Activated naive CD8-positive, alpha-beta T cell (primary cell): ENCODE data around the gene SCD5.

Experiments used
- H3K27ac Mint-ChIP-seq: one replicate; pipeline ENCODE4 v1.8.0; 2021; ENCODE audit warnings: mixed read lengths
- H3K27me3 Mint-ChIP-seq: one replicate; pipeline ENCODE4 v1.8.0; 2021; ENCODE audit warnings: mixed read lengths
- H3K36me3 Mint-ChIP-seq: one replicate; pipeline ENCODE4 v1.8.0; 2021; ENCODE audit warnings: mixed read lengths
- H3K4me1 Mint-ChIP-seq: one replicate; pipeline ENCODE4 v1.8.0; 2021; ENCODE audit warnings: low read depth, mixed read lengths
- H3K4me3 Mint-ChIP-seq: one replicate; pipeline ENCODE4 v1.8.0; 2021; ENCODE audit warnings: mild to moderate bottlenecking, mixed read lengths
- H3K9me3 Mint-ChIP-seq: one replicate; pipeline ENCODE4 v1.8.0; 2021; ENCODE audit warnings: low read depth, mixed read lengths

The SCD5 gene

DNA sequence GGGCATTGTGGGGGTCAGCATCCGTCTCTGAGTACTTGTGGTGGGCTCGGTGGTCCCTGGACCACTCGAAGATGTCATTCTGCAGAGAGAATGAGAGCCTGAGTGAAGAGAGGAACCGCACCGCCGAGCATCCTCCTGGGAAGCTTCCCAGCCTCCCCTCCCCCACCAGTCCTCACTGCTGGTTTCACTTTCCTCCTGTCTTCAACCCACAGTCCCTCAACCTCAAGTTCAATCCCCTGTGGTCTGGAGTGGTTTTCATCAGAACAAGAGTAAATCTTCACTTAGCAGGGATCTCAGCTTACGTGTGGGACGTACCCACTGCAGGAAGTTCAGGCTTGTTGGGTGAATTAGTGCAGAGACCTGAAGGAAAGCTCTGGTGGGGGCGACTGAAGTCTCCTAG, 117.8 kb downstream of the SCD5 start:
- Mint-ChIP-seq H3K9me3 (no peaks in the 10 kb centered on the region), H3K27ac (no peak overlapping the region), H3K4me1 (no peaks in the 10 kb centered on the region), H3K4me3 (no peak overlapping the region), H3K27me3 (peaks cover 1% of the 10 kb centered on the region), H3K36me3 (no peaks in the 10 kb centered on the region)

GRCh38 chr4:82679531-82679930, 119.1 kb downstream of the SCD5 start:
- no peaks in the 10 kb centered on the region for H3K36me3 Mint-ChIP-seq
- H3K9me3 Mint-ChIP-seq = no peaks in the 10 kb centered on the region
- H3K4me3 Mint-ChIP-seq = no peak overlapping the region
- no peak overlapping the region for H3K27ac Mint-ChIP-seq
- H3K27me3 Mint-ChIP-seq = peaks cover 1% of the 10 kb centered on the region
- no peaks in the 10 kb centered on the region for H3K4me1 Mint-ChIP-seq

GRCh38 chr4:82678051-82678450, 120.5 kb downstream of the SCD5 start:
- peaks cover 1% of the 10 kb centered on the region for H3K27me3 Mint-ChIP-seq
- no peak overlapping the region for H3K4me3 Mint-ChIP-seq
- no peaks in the 10 kb centered on the region for H3K4me1 Mint-ChIP-seq
- H3K36me3 Mint-ChIP-seq = no peaks in the 10 kb centered on the region
- no peak overlapping the region for H3K27ac Mint-ChIP-seq
- H3K9me3 Mint-ChIP-seq = no peaks in the 10 kb centered on the region

DNA sequence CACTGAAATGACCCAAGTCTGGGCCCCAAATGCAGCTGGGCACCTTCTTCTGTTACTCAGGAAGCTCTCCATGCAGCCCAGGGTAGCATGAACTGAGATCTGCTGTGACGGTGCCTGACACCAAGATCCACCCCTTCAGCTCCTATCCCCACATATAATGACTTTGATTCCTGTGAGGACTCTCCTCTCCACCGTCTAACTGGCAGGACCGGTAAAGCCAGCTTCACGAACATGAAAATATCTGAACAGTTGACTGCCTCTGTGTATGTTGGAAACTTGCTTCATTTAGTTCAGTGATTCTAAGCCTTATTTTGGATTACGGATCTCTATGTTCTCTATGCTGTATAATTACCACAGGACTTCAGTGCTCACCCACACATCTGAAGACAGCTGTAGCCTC, 121.3 kb downstream of the SCD5 start:
- Mint-ChIP-seq H3K4me1 (no peaks in the 10 kb centered on the region), H3K4me3 (no peak overlapping the region), H3K27ac (no peak overlapping the region), H3K9me3 (no peaks in the 10 kb centered on the region), H3K27me3 (peaks cover 1% of the 10 kb centered on the region), H3K36me3 (no peaks in the 10 kb centered on the region)

DNA sequence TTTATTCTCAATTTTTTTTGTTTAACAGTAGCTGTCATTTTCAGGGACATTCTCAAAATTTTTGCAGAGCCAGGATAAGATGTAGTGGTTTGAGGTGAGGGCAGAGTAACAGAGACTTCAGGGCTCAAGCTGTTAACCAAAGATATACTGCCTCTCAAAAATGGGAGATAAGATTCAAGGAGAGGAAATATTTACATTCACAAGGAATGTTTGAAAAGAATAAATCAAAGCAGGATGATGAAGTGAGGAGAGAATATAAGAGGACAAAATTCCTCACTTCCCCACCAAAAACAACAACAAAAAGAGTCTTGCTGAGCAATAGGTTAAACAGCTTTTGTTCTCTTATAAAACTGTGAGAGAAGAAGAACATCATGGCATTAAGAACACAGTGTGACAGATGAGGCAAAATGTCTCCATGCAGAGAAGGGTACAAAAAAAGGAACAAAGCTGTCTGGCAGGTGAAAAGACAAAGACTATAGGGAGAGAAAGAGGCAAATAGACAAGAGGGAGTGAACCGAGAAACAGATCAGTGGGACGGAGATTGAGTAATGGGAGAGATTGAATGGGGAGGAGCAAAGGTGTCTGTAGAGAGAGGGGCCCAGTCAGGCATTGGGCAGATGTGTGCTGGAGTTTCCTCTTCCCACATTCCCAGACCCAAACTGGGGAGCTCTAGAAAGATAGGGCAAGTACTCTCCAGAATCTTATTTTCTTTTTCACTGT, 130.7 kb downstream of the SCD5 start:
- Mint-ChIP-seq H3K27me3 (peaks cover 1% of the 10 kb centered on the region), H3K4me3 (no peak overlapping the region), H3K27ac (no peak overlapping the region), H3K4me1 (no peaks in the 10 kb centered on the region), H3K9me3 (peaks cover 8% of the 10 kb centered on the region), H3K36me3 (peaks cover 9% of the 10 kb centered on the region)

- H3K4me1 Mint-ChIP-seq = no peaks in the 10 kb centered on the region
- H3K36me3 Mint-ChIP-seq = peaks cover 9% of the 10 kb centered on the region
- H3K9me3 Mint-ChIP-seq = peaks cover 8% of the 10 kb centered on the region
- no peak overlapping the region for H3K27ac Mint-ChIP-seq
- H3K4me3 Mint-ChIP-seq = no peak overlapping the region
- peaks cover 2% of the 10 kb centered on the region for H3K27me3 Mint-ChIP-seq
These were observed 131.5 kb downstream of the SCD5 start for GRCh38 chr4:82666970-82667665.

GRCh38 chr4:82661181-82661992, 137.2 kb downstream of the SCD5 start:
- H3K4me3 Mint-ChIP-seq = no peak overlapping the region
- H3K9me3 Mint-ChIP-seq = no peaks in the 10 kb centered on the region
- H3K27ac Mint-ChIP-seq = no peak overlapping the region
- peaks cover 6% of the 10 kb centered on the region for H3K36me3 Mint-ChIP-seq
- peaks cover 2% of the 10 kb centered on the region for H3K27me3 Mint-ChIP-seq
- H3K4me1 Mint-ChIP-seq = no peaks in the 10 kb centered on the region

DNA sequence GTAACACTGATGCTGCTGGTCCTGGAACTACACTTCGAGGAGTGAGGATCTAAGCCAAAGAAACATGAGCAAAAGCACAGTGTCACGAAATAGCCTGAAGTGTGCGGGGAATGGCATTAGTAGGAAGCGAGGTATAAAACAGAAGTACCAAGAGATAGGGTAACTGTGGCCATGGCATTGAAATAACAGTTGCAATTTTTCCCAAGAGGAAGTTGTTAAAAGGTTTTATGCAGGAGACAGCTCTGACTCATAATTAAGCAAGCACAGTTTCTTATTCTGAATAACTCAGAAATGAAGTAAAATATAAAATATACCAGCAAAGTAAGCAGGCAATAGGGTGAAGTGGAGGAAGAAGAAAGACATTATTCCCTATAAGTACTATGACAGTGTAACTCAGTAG, 146.5 kb downstream of the SCD5 start:
- no peak overlapping the region for H3K4me3 Mint-ChIP-seq

GRCh38 chr4:82650868-82651267, 147.7 kb downstream of the SCD5 start:
- no peaks in the 10 kb centered on the region for H3K9me3 Mint-ChIP-seq
- no peaks in the 10 kb centered on the region for H3K27me3 Mint-ChIP-seq

More for the DNA sequence above, 146.5 kb downstream of the SCD5 start:
- no peaks in the 10 kb centered on the region for H3K27me3 Mint-ChIP-seq
- H3K4me1 Mint-ChIP-seq = no peaks in the 10 kb centered on the region
- no peaks in the 10 kb centered on the region for H3K36me3 Mint-ChIP-seq
- H3K27ac Mint-ChIP-seq = no peak overlapping the region
- H3K9me3 Mint-ChIP-seq = no peaks in the 10 kb centered on the region

GRCh38 chr4:82648356-82648755, 150.2 kb downstream of the SCD5 start:
- no peaks in the 10 kb centered on the region for H3K4me1 Mint-ChIP-seq
- no peaks in the 10 kb centered on the region for H3K9me3 Mint-ChIP-seq
- no peaks in the 10 kb centered on the region for H3K36me3 Mint-ChIP-seq
- H3K4me3 Mint-ChIP-seq = no peak overlapping the region
- no peaks in the 10 kb centered on the region for H3K27me3 Mint-ChIP-seq
- H3K27ac Mint-ChIP-seq = no peak overlapping the region

More at GRCh38 chr4:82650868-82651267, 147.7 kb downstream of the SCD5 start:
- Mint-ChIP-seq H3K4me1 (no peaks in the 10 kb centered on the region), H3K4me3 (no peak overlapping the region), H3K36me3 (no peaks in the 10 kb centered on the region), H3K27ac (no peak overlapping the region)

GRCh38 chr4:82645936-82646565, 152.5 kb downstream of the SCD5 start:
- no peaks in the 10 kb centered on the region for H3K4me1 Mint-ChIP-seq
- no peaks in the 10 kb centered on the region for H3K27me3 Mint-ChIP-seq
- no peaks in the 10 kb centered on the region for H3K36me3 Mint-ChIP-seq
- H3K9me3 Mint-ChIP-seq = no peaks in the 10 kb centered on the region
- H3K4me3 Mint-ChIP-seq = no peak overlapping the region
- H3K27ac Mint-ChIP-seq = no peak overlapping the region

DNA sequence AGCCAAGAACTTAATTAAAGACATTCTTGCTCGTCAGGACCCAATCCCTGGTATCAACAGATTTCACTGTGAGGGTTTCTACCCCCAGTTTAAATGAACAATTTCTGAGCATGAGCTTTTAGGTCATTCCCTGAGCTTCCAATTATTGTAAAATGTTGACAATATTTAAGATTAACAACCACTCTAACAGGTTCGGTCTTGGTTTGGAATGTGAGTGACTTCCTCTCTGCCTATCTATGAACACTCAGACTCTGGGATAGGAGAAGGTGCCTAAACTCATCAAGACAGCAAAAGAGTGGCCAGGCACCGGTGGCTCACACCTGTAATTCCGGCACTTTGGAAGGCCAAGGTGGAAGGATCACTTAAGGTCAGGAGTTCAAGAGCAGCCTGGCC, 153.9 kb downstream of the SCD5 start:
- Mint-ChIP-seq H3K27ac (no peak overlapping the region), H3K9me3 (no peaks in the 10 kb centered on the region)

GRCh38 chr4:82643994-82644733, 154.4 kb downstream of the SCD5 start:
- no peaks in the 10 kb centered on the region for H3K9me3 Mint-ChIP-seq

More for the DNA sequence above, 153.9 kb downstream of the SCD5 start:
- Mint-ChIP-seq H3K4me1 (no peaks in the 10 kb centered on the region), H3K4me3 (no peak overlapping the region), H3K36me3 (no peaks in the 10 kb centered on the region), H3K27me3 (no peaks in the 10 kb centered on the region)

DNA sequence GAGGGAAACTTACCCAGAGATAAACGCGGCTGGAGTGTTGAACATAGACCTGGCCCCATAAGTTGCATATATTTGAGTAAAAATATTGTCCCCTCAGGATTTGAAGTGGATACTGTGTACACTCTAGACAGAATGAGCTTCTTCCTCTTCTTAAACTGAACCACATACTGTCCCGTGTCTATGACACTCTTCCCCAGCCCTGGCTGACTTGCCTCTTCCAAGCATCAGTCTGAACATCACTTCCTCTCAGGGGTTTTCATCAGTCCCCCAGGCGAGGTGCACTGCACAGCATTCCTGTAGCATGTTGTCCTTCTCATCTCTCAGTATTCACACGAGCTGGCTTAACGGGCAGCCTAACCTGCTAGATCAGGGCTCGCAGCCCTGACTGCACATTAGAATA, 156.3 kb downstream of the SCD5 start:
- Mint-ChIP-seq H3K4me1 (no peaks in the 10 kb centered on the region), H3K9me3 (no peaks in the 10 kb centered on the region), H3K36me3 (no peaks in the 10 kb centered on the region), H3K27me3 (no peaks in the 10 kb centered on the region), H3K27ac (no peak overlapping the region), H3K4me3 (no peak overlapping the region)

More at GRCh38 chr4:82643994-82644733, 154.4 kb downstream of the SCD5 start:
- Mint-ChIP-seq H3K4me3 (no peak overlapping the region), H3K27me3 (no peaks in the 10 kb centered on the region), H3K36me3 (no peaks in the 10 kb centered on the region), H3K27ac (no peak overlapping the region), H3K4me1 (no peaks in the 10 kb centered on the region)
